Trophoblast cell (in vitro differentiated cells and primary cell): ENCODE measurements around the gene CEBPG.
A peak's percentile ranks its signal among the peaks of the same experiment; 100 is the strongest.

Experiments
- DNase-seq, 2 donors: peaks; one replicate each; pipeline ENCODE4 v3.0.0-alpha.2; 2016
- H2AFZ ChIP-seq: 2 replicates; pipeline ENCODE4 v1.6.1; 2013; ENCODE audit warnings: low read length, moderate library complexity, mild to moderate bottlenecking; ENCODE audit not compliant: insufficient read depth, poor library complexity
- H2AK5ac ChIP-seq: 2 replicates; pipeline ENCODE4 v1.6.1; 2013; ENCODE audit warnings: mild to moderate bottlenecking, low read length
- H2BK120ac ChIP-seq: 2 replicates; pipeline ENCODE4 v1.6.1; 2013; ENCODE audit warnings: low read length, mild to moderate bottlenecking, moderate library complexity; ENCODE audit not compliant: insufficient read depth, poor library complexity
- H2BK12ac ChIP-seq: 2 replicates; pipeline ENCODE4 v1.6.1; 2013; ENCODE audit warnings: mild to moderate bottlenecking, low read length, moderate library complexity
- H2BK5ac ChIP-seq: 2 replicates; pipeline ENCODE4 v1.6.1; 2013; ENCODE audit warnings: low read length, low read depth, moderate library complexity, mild to moderate bottlenecking; ENCODE audit not compliant: poor library complexity
- H3K14ac ChIP-seq: 2 replicates; pipeline ENCODE4 v1.6.1; 2013; ENCODE audit warnings: mild to moderate bottlenecking, low read length
- H3K18ac ChIP-seq: 2 replicates; pipeline ENCODE4 v1.6.1; 2013; ENCODE audit warnings: mild to moderate bottlenecking, low read length
- H3K23ac ChIP-seq: 2 replicates; pipeline ENCODE4 v1.6.1; 2013; ENCODE audit warnings: low read length
- H3K27ac ChIP-seq: 2 replicates; pipeline ENCODE4 v1.5.1; 2013; ENCODE audit warnings: low read depth, mild to moderate bottlenecking, inconsistent platforms, low read length, moderate library complexity
- H3K27me3 ChIP-seq: 2 replicates; pipeline ENCODE4 v1.6.1; 2013; ENCODE audit warnings: inconsistent platforms, mild to moderate bottlenecking, low read length, moderate library complexity; ENCODE audit not compliant: insufficient read depth
- H3K36me3 ChIP-seq, 2 experiments: 1 replicate in 1 of 2; 2 replicates in 1 of 2; pipeline ENCODE4 v1.6.1; 2013; ENCODE audit warnings: low read length in 2 of 2, mild to moderate bottlenecking in 2 of 2, moderate library complexity in 1 of 2; ENCODE audit not compliant: insufficient read depth in 2 of 2, control insufficient read depth in 1 of 2
- H3K4ac ChIP-seq: 2 replicates; pipeline ENCODE4 v1.6.1; 2013; ENCODE audit warnings: low read depth, mild to moderate bottlenecking, low read length, moderate library complexity
- H3K4me1 ChIP-seq, 2 experiments: 1 replicate in 1 of 2; 2 replicates in 1 of 2; pipeline ENCODE4 v1.6.1; 2013; ENCODE audit warnings: low read length in 2 of 2, mild to moderate bottlenecking in 2 of 2, moderate library complexity in 1 of 2; ENCODE audit not compliant: insufficient read depth in 2 of 2, control insufficient read depth in 1 of 2
- H3K4me2 ChIP-seq: 2 replicates; pipeline ENCODE4 v1.6.1; 2013; ENCODE audit warnings: inconsistent platforms, mild to moderate bottlenecking, low read length, moderate library complexity
- H3K4me3 ChIP-seq: 2 replicates; pipeline ENCODE4 v1.5.1; 2013; ENCODE audit warnings: mild to moderate bottlenecking, low read depth, low read length, inconsistent platforms
- H3K79me1 ChIP-seq: one replicate; pipeline ENCODE4 v1.6.1; 2013; ENCODE audit warnings: low read length
- H3K79me2 ChIP-seq: 2 replicates; pipeline ENCODE4 v1.6.1; 2013; ENCODE audit warnings: low read length, mild to moderate bottlenecking; ENCODE audit not compliant: control insufficient read depth, insufficient read depth, poor library complexity
- H3K9ac ChIP-seq: 2 replicates; pipeline ENCODE4 v1.6.1; 2013; ENCODE audit warnings: mild to moderate bottlenecking, low read length
- H3K9me3 ChIP-seq: 2 replicates; pipeline ENCODE4 v1.6.1; 2013; ENCODE audit warnings: low read depth, mild to moderate bottlenecking, control low read depth, inconsistent platforms, low read length; ENCODE audit not compliant: insufficient read depth
- H4K12ac ChIP-seq: 2 replicates; pipeline ENCODE4 v1.6.1; 2013; ENCODE audit warnings: low read depth, mild to moderate bottlenecking, low read length, moderate library complexity
- H4K8ac ChIP-seq: 2 replicates; pipeline ENCODE4 v1.6.1; 2013; ENCODE audit warnings: low read depth, mild to moderate bottlenecking, low read length, moderate library complexity
- H4K91ac ChIP-seq: one replicate; pipeline ENCODE4 v1.6.1; 2013; ENCODE audit warnings: low read depth, mild to moderate bottlenecking, low read length, moderate library complexity
- WGBS: extraction: QIAGEN DNeasy Blood & Tissue Kit; methylation state at CpG from one replicate; pipeline ENCODE4 v1.1.7; 2013; ENCODE audit warnings: missing lambda C conversion rate; ENCODE audit not compliant: insufficient read length, insufficient coverage; ENCODE audit errors: extremely low coverage; 5-methylcytosine and 5-hydroxymethylcytosine counted together

The CEBPG gene

GRCh38 chr19:33424181-33424580 is 50.7 kb downstream of the CEBPG start:
- H2BK120ac ChIP-seq, result no peak overlapping the region
- H3K9me3 ChIP-seq, result no peaks in the 10 kb centered on the region
- no peaks in the 10 kb centered on the region for H3K27me3 ChIP-seq
- no peak overlapping the region for H4K8ac ChIP-seq
- H2AK5ac ChIP-seq, result no peak overlapping the region
- H2AFZ ChIP-seq, result no peak overlapping the region
- H3K14ac ChIP-seq, result no peak overlapping the region
- no peak overlapping the region for H2BK5ac ChIP-seq
- H3K23ac ChIP-seq, result no peak overlapping the region
- H3K79me2 ChIP-seq, result no peaks in the 10 kb centered on the region
- no peak overlapping the region for H3K4me2 ChIP-seq
- H3K18ac ChIP-seq, result no peak overlapping the region
- H3K79me1 ChIP-seq, result no peaks in the 10 kb centered on the region
- no peak overlapping the region for H3K9ac ChIP-seq
- peak in 1 of 2 donors; percentile 52 for DNase-seq
- no peak overlapping the region for H2BK12ac ChIP-seq
- H4K12ac ChIP-seq, result no peak overlapping the region
- H3K4ac ChIP-seq, result no peak overlapping the region
- no peaks in the 10 kb centered on the region for H3K4me1 ChIP-seq
- H4K91ac ChIP-seq, result no peak overlapping the region
- no peak overlapping the region for H3K4me3 ChIP-seq
- no peak overlapping the region for H3K27ac ChIP-seq
- no CpG with 5 or more reads among the region's 8 CpGs for WGBS
- no peaks in the 10 kb centered on the region for H3K36me3 ChIP-seq

- H2AFZ ChIP-seq, result no peak overlapping the region
- DNase-seq, result no peak
- no peak overlapping the region for H3K4ac ChIP-seq
- H3K36me3 ChIP-seq, result no peaks in the 10 kb centered on the region
- H2BK12ac ChIP-seq, result no peak overlapping the region
- no peak overlapping the region for H2BK5ac ChIP-seq
- no peak overlapping the region for H4K12ac ChIP-seq
- no peaks in the 10 kb centered on the region for H3K79me2 ChIP-seq
- no peak overlapping the region for H3K18ac ChIP-seq
- no peak overlapping the region for H4K91ac ChIP-seq
- no peak overlapping the region for H3K4me3 ChIP-seq
- no peak overlapping the region for H3K9ac ChIP-seq
- no peak overlapping the region for H4K8ac ChIP-seq
- H3K4me2 ChIP-seq, result no peak overlapping the region
- no peaks in the 10 kb centered on the region for H3K79me1 ChIP-seq
- no peaks in the 10 kb centered on the region for H3K27me3 ChIP-seq
- no peaks in the 10 kb centered on the region for H3K4me1 ChIP-seq
- no peak overlapping the region for H2AK5ac ChIP-seq
- H3K14ac ChIP-seq, result no peak overlapping the region
- H3K27ac ChIP-seq, result no peak overlapping the region
- no peak overlapping the region for H3K23ac ChIP-seq
- H3K9me3 ChIP-seq, result no peaks in the 10 kb centered on the region
- H2BK120ac ChIP-seq, result no peak overlapping the region
- WGBS, result no CpG with 5 or more reads among the region's 24 CpGs
Observed at GRCh38 chr19:33426621-33427361, 53.3 kb downstream of the CEBPG start.

GRCh38 chr19:33427801-33428626 is 54.5 kb downstream of the CEBPG start:
- WGBS, result no CpG with 5 or more reads among the region's 22 CpGs
- H4K8ac ChIP-seq, result no peak overlapping the region
- no peak overlapping the region for H3K4me3 ChIP-seq
- no peak overlapping the region for H2BK120ac ChIP-seq
- no peaks in the 10 kb centered on the region for H3K4me1 ChIP-seq
- H3K79me1 ChIP-seq, result no peaks in the 10 kb centered on the region
- no peak overlapping the region for H4K12ac ChIP-seq
- no peak for DNase-seq
- H2AK5ac ChIP-seq, result no peak overlapping the region
- H3K27me3 ChIP-seq, result no peaks in the 10 kb centered on the region
- no peak overlapping the region for H2BK5ac ChIP-seq
- no peak overlapping the region for H2BK12ac ChIP-seq
- no peak overlapping the region for H3K27ac ChIP-seq
- no peak overlapping the region for H3K4me2 ChIP-seq
- no peaks in the 10 kb centered on the region for H3K79me2 ChIP-seq
- H2AFZ ChIP-seq, result no peak overlapping the region
- H4K91ac ChIP-seq, result no peak overlapping the region
- no peaks in the 10 kb centered on the region for H3K9me3 ChIP-seq
- H3K9ac ChIP-seq, result no peak overlapping the region
- no peaks in the 10 kb centered on the region for H3K36me3 ChIP-seq
- H3K14ac ChIP-seq, result no peak overlapping the region
- no peak overlapping the region for H3K4ac ChIP-seq
- no peak overlapping the region for H3K18ac ChIP-seq
- no peak overlapping the region for H3K23ac ChIP-seq

- Histone ChIP-seq H3K9me3 (no peaks in the 10 kb centered on the region), H3K18ac (no peak overlapping the region), H4K91ac (no peak overlapping the region)
Observed at GRCh38 chr19:33428627-33429125, 55.2 kb downstream of the CEBPG start.

More at GRCh38 chr19:33428627-33429125, 55.2 kb downstream of the CEBPG start:
- Histone ChIP-seq H2BK12ac (no peak overlapping the region), H2BK5ac (no peak overlapping the region), H3K14ac (no peak overlapping the region), H3K27me3 (no peaks in the 10 kb centered on the region), H2BK120ac (no peak overlapping the region), H4K12ac (no peak overlapping the region), H3K23ac (no peak overlapping the region), H2AK5ac (no peak overlapping the region), H3K36me3 (no peaks in the 10 kb centered on the region), H3K9ac (no peak overlapping the region), H2AFZ (no peak overlapping the region), H3K4me2 (no peak overlapping the region), H3K4me3 (no peak overlapping the region), H3K27ac (no peak overlapping the region), H3K4me1 (no peaks in the 10 kb centered on the region), H3K79me2 (no peaks in the 10 kb centered on the region), H3K79me1 (no peaks in the 10 kb centered on the region), H3K4ac (no peak overlapping the region), H4K8ac (no peak overlapping the region)
- no CpG with 5 or more reads among the region's 5 CpGs for WGBS
- no peak for DNase-seq
